GM19455 (cell line): ENCODE results near the gene SMAD4.
"Not testable (repeated sequence)": the region's sequence is repeated elsewhere in the genome, so short reads cannot be mapped to it uniquely, and the experiment has no call there.

ENCODE experiments used
- ATAC-seq: cut with Tn5 transposase; IDR thresholded peaks from one replicate; pipeline ENCODE4 v1.9.1; 2021; ENCODE audit not compliant: unreplicated experiment

Gene SMAD4

GRCh38 chr18:51107598-51108305 lies 77.7 kb downstream of the SMAD4 start:
- ATAC-seq = no peak

GRCh38 chr18:51108330-51108729 lies 78.3 kb downstream of the SMAD4 start:
- no peak for ATAC-seq

GRCh38 chr18:51110073-51110797 lies 80.2 kb downstream of the SMAD4 start:
- peak; percentile 90 for ATAC-seq

GRCh38 chr18:51111633-51112355 lies 81.8 kb downstream of the SMAD4 start:
- ATAC-seq = not testable (repeated sequence)

GRCh38 chr18:51116996-51117395 lies 87.0 kb downstream of the SMAD4 start:
- ATAC-seq = not testable (repeated sequence)

- ATAC-seq = not testable (repeated sequence)
Observed at GRCh38 chr18:51119561-51119960, 89.5 kb downstream of the SMAD4 start.

GRCh38 chr18:51119976-51120375 lies 90.0 kb downstream of the SMAD4 start:
- ATAC-seq = not testable (repeated sequence)

- ATAC-seq = no peak
Observed at GRCh38 chr18:51120809-51121596, 91.0 kb downstream of the SMAD4 start.

- no peak for ATAC-seq
Observed at GRCh38 chr18:51121597-51121857, 91.5 kb downstream of the SMAD4 start.

GRCh38 chr18:51122266-51123045 lies 92.4 kb downstream of the SMAD4 start:
- ATAC-seq = no peak

GRCh38 chr18:51123046-51123395 lies 93.0 kb downstream of the SMAD4 start:
- no peak for ATAC-seq

- no peak for ATAC-seq
Observed at GRCh38 chr18:51123481-51123880, 93.5 kb downstream of the SMAD4 start.

GRCh38 chr18:51123936-51124486 lies 94.0 kb downstream of the SMAD4 start:
- no peak for ATAC-seq

GRCh38 chr18:51125976-51126375 lies 96.0 kb downstream of the SMAD4 start:
- no peak for ATAC-seq

- ATAC-seq = no peak
Observed at GRCh38 chr18:51127664-51128063, 97.7 kb downstream of the SMAD4 start.

GRCh38 chr18:51128533-51128932 lies 98.5 kb downstream of the SMAD4 start:
- ATAC-seq = no peak

GRCh38 chr18:51132256-51132935 lies 102.4 kb downstream of the SMAD4 start:
- no peak for ATAC-seq

- no peak for ATAC-seq
Observed at GRCh38 chr18:51133580-51134160, 103.7 kb downstream of the SMAD4 start.
